H7 (cell line): Measurements from ENCODE around the gene APOL1. TPM values are rescaled to one million over a fixed set of nuclear protein-coding genes. Genes with fewer than 3 reads are reported as not detected.
"Not testable (repeated sequence)": the region's sequence is repeated elsewhere in the genome, so short reads cannot be mapped to it uniquely, and the experiment has no call there.

Experiments used
- DNase-seq: peaks from one replicate; pipeline ENCODE4 v3.0.0; 2012
- H3K27me3 ChIP-seq: 2 replicates; pipeline ENCODE4 v1.6.0; 2011; ENCODE audit warnings: mild to moderate bottlenecking, low read length; ENCODE audit not compliant: control insufficient read depth, insufficient read depth
- H3K36me3 ChIP-seq: replicated peaks from 2 replicates; pipeline ENCODE4 v1.5.1; 2011; ENCODE audit warnings: low read length; ENCODE audit not compliant: control insufficient read depth, insufficient read depth
- H3K4me3 ChIP-seq: 2 replicates; pipeline ENCODE4 v1.5.1; 2011; ENCODE audit warnings: low read depth, mild to moderate bottlenecking, control low read depth, low read length, moderate library complexity; ENCODE audit not compliant: insufficient read depth
- total RNA-seq: library from RNA; depleted of rRNA; stranded (reverse); fragments of >200 nt; shearing (Covaris generic); gene quantifications from 2 replicates; pipeline ENCODE4 v1.2.3, GENCODE V29; 2014

APOL1 gene
- total RNA-seq, 1 experiment from 2014 or later: not detected

DNA sequence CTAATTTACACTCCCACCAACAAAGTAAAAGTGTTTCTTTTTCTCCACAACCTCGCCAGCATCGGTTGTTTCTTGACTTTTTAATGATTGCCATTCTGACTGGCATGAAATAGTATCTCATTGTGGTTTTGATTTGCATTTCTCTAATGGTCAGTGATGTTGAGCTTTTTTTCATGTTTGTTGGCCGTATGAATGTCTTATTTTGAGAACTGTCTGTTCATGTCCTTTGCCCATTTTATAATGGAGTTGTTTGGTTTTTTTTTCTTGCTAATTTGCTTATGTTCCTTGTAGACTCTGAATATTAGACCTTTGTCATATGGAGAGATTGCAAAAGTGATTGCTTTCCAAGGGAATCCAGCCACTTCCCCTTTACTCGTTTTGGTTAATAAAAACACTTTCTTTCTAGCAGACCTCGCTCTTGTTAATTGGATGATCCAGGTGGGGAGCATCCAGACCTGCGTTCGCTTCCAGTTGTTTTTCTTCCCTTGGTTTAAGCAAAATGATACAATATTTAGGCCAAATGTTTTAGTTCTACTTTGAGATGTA, 34.2 kb upstream of the APOL1 start:
- DNase-seq: no peak
- Histone ChIP-seq H3K27me3 (no peaks in the 10 kb centered on the region), H3K4me3 (no peak overlapping the region), H3K36me3 (no peaks in the 10 kb centered on the region)

DNA sequence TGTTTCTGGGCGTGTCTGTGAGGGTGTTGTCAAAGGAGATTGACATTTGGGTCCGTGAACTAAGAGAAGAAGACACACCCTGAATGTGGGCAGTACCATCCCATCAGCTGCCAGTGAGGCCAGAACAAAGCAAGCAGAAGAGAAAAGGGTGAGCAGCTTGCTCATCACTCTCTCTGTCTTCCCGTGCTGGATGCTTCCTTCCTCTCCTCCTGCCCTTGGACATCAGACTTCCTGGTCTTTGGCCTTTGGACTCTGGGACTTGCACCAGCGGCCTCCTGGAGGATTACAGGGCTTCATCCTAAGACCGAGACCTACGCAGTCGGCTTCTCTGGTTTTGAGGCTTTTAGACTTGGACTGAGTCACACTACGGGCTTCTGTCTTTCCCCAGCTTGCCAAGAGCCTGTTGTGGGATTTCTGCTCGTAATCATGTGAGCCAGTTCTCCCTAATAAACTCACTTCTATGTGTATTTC, 32.4 kb upstream of the APOL1 start:
- H3K4me3 ChIP-seq: no peak overlapping the region
- no peak for DNase-seq
- no peaks in the 10 kb centered on the region for H3K27me3 ChIP-seq
- no peaks in the 10 kb centered on the region for H3K36me3 ChIP-seq

GRCh38 chr22:36221799-36222751, 30.9 kb upstream of the APOL1 start:
- Histone ChIP-seq H3K36me3 (no peaks in the 10 kb centered on the region), H3K4me3 (no peak overlapping the region), H3K27me3 (no peaks in the 10 kb centered on the region)
- peak; percentile 67 for DNase-seq

- Histone ChIP-seq H3K36me3 (peaks cover 3% of the 10 kb centered on the region), H3K4me3 (no peak overlapping the region), H3K27me3 (no peaks in the 10 kb centered on the region)
- DNase-seq: no peak
Observed at GRCh38 chr22:36222887-36223450, 30.0 kb upstream of the APOL1 start.

GRCh38 chr22:36223504-36223903, 29.4 kb upstream of the APOL1 start:
- H3K4me3 ChIP-seq: no peak overlapping the region
- H3K36me3 ChIP-seq: peaks cover 3% of the 10 kb centered on the region
- no peaks in the 10 kb centered on the region for H3K27me3 ChIP-seq
- no peak for DNase-seq

GRCh38 chr22:36224245-36224644, 28.7 kb upstream of the APOL1 start:
- DNase-seq: no peak
- H3K27me3 ChIP-seq: no peaks in the 10 kb centered on the region
- no peak overlapping the region for H3K4me3 ChIP-seq
- peaks cover 3% of the 10 kb centered on the region for H3K36me3 ChIP-seq

DNA sequence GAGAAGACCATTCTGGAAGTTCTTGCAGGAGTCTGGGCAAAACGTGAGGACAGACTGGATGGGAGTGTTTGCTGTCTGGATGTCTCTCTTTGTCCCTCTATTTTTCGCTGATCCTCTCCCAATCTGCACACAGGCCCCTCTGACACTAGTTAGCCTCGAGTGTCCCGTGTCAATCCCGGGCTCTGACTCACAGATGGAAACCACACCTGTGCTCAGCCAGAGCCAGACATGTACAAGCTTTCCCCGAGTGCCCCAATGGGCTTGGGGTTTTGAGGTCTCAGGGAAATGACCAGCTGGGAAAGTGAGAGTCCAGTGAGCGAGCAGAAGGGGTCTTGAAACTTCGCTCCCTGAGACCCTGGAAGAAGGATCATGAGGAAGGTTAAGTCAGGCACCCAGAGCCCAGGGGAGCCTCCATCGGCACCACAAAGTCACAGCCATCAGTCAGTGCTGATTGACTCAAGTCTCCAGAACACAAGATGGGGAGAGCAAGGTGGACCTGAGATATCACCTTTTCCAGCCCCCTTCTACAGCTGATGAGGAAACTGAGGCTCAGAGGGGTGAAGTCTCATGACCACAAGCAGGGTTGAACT, 27.5 kb upstream of the APOL1 start:
- DNase-seq: no peak
- no peak overlapping the region for H3K4me3 ChIP-seq
- no peaks in the 10 kb centered on the region for H3K27me3 ChIP-seq
- H3K36me3 ChIP-seq: peaks cover 3% of the 10 kb centered on the region

GRCh38 chr22:36226189-36226588, 26.7 kb upstream of the APOL1 start:
- no peak overlapping the region for H3K4me3 ChIP-seq
- no peak for DNase-seq
- H3K27me3 ChIP-seq: no peaks in the 10 kb centered on the region

DNA sequence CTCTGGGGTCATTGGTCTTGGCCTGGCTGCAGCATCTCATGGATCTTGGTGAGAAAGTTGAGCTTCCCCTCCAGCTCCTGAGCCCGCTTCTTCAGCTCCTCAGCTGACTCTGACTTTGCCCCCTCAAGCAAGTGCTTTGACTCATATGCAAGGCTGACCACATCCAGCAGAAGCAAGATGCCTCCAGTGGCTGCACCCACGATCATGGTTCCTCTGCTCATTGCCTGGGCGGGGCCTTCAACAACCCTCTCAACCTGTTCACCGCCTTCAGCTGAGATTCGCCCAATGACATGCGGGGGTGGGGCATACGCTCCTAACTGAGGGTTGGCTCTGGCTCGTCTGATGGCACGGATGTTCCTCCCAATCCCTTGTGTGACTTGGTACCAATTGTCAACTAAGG, 25.5 kb upstream of the APOL1 start:
- no peak overlapping the region for H3K4me3 ChIP-seq
- H3K27me3 ChIP-seq: no peaks in the 10 kb centered on the region
- no peak for DNase-seq
- peaks cover 3% of the 10 kb centered on the region for H3K36me3 ChIP-seq

More at GRCh38 chr22:36226189-36226588, 26.7 kb upstream of the APOL1 start:
- H3K36me3 ChIP-seq: peaks cover 3% of the 10 kb centered on the region

DNA sequence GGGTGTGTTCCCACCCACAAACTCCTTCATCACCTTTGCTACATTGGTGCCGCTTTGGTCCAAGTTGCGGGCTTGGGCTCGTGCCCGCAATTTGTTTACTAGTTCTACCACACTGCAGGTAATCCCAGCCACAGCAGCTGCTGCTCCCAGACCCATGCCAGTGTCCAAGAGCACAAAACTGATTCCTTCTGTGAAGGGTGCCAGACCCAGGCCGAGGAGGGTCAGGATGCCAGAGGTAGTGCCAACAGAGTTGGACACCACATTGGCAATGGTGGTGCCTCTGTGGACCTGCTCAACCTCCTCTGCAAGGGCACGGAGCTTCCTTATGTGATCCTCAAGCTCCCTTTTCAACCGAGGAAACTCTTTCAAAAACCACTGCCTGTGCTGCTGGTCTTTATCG, 25.1 kb upstream of the APOL1 start:
- Histone ChIP-seq H3K36me3 (peaks cover 3% of the 10 kb centered on the region), H3K27me3 (no peaks in the 10 kb centered on the region), H3K4me3 (no peak overlapping the region)
- DNase-seq: no peak

DNA sequence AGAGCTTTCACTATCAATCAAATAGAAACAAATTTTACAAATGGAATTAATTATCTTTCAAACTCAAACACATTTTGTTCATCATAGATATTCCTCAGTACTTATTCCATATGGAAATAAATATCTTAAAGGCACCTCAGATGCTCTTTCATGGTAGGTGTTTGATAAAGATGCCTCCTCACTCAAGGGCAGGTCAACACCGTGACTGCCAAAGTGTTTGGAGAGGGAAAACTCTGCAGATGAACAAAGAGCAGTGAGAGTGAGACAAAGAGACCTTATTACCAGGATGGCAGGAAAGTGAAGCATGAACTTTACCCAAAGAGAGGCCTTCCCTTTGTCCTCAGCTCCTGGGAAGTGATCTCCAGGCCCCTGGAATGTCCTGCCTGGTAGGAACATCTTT, 24.6 kb upstream of the APOL1 start:
- not testable (repeated sequence) for DNase-seq

DNA sequence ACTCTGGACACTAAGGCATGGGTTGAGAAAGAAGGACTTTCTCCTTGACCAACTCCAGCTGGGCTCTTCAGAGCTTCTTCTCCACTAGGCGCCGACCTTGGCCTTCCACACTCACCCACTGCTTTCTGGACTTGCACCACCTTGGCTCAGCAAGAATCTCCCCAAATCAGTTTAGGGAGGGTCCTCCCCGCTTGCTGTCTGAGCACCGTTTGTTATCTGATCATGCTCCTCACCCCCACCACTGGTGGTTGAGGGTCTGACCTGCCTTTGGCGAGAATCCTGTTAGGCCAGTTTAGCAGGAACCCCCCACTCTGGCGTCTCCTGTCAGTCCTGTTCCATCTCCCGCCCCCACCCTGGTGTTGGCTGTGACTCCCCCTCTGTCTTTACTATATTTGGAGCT, 24.0 kb upstream of the APOL1 start:
- no peak for DNase-seq
- peaks cover 3% of the 10 kb centered on the region for H3K36me3 ChIP-seq
- H3K27me3 ChIP-seq: no peaks in the 10 kb centered on the region
- H3K4me3 ChIP-seq: no peak overlapping the region

More for the DNA sequence above, 24.6 kb upstream of the APOL1 start:
- H3K36me3 ChIP-seq, H3K27me3 ChIP-seq, H3K4me3 ChIP-seq: not testable (repeated sequence)

- H3K36me3 ChIP-seq, DNase-seq, H3K4me3 ChIP-seq, H3K27me3 ChIP-seq: not testable (repeated sequence)
Observed at GRCh38 chr22:36229649-36230048, 23.3 kb upstream of the APOL1 start.

DNA sequence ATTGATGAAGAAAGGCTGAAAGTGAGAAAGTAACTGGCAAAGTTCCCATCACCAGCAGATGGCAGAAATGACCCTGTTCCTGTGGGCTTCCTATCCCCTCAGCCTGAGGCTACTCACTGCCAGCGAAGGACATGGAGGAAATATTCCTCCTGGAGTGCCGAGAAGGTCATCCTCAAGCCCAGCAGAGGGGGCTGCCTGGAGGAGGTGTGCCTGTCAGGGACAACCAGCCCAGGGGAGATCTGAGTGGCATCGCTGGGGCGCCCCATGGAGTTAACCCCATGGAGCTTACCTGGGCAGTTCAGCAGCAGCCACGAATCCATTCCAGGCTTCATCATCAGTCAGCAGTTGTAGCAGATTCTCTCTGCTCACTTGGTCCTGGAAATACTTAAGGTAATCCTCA, 21.9 kb upstream of the APOL1 start:
- DNase-seq: peak; percentile 62

More for the DNA sequence above, 21.9 kb upstream of the APOL1 start:
- not testable (repeated sequence) for H3K27me3 ChIP-seq, H3K4me3 ChIP-seq, H3K36me3 ChIP-seq
